Breast epithelium (tissue), 3 donors: Measurements from ENCODE around the gene PREP.

ENCODE experiments used
- POLR2A ChIP-seq: fragments of 450-650 bp; IDR thresholded peaks from one replicate; pipeline ENCODE4 v1.6.1; 2016; ENCODE audit warnings: antibody characterized with exemption, mild to moderate bottlenecking, moderate library complexity
- POLR2AphosphoS5 ChIP-seq, 3 donors: sonication (generic); formaldehyde crosslinking; IDR thresholded peaks; one replicate each; pipeline ENCODE4 v1.6.1; 2017; ENCODE audit warnings: antibody characterized with exemption in 3 of 3
- TF ChIP-seq, protein P1 (sequence below), 3 donors: fragments of 450-650 bp; IDR thresholded peaks; one replicate each; pipeline ENCODE4 v1.5.1; 2016 to 2017; ENCODE audit warnings: antibody characterized with exemption in 3 of 3, mild to moderate bottlenecking in 3 of 3, moderate library complexity in 3 of 3

- TF ChIP-seq, protein P1, sequence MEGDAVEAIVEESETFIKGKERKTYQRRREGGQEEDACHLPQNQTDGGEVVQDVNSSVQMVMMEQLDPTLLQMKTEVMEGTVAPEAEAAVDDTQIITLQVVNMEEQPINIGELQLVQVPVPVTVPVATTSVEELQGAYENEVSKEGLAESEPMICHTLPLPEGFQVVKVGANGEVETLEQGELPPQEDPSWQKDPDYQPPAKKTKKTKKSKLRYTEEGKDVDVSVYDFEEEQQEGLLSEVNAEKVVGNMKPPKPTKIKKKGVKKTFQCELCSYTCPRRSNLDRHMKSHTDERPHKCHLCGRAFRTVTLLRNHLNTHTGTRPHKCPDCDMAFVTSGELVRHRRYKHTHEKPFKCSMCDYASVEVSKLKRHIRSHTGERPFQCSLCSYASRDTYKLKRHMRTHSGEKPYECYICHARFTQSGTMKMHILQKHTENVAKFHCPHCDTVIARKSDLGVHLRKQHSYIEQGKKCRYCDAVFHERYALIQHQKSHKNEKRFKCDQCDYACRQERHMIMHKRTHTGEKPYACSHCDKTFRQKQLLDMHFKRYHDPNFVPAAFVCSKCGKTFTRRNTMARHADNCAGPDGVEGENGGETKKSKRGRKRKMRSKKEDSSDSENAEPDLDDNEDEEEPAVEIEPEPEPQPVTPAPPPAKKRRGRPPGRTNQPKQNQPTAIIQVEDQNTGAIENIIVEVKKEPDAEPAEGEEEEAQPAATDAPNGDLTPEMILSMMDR (IDR thresholded peaks at IDR 0.05), result no peak
- TF ChIP-seq POLR2A (no peak), POLR2AphosphoS5 (IDR thresholded peaks at IDR 0.05) (no peak)
These were observed 97.4 kb downstream of the PREP start for GRCh38 chr6:105305521-105305920.
